Esophagus muscularis mucosa (tissue), 4 donors: ENCODE data around the gene HSD17B3. TPM values are rescaled to one million over a fixed set of nuclear protein-coding genes. Genes with fewer than 3 reads are reported as not detected.

ENCODE experiments used
- DNase-seq: peaks from one replicate; pipeline ENCODE4 v3.0.0-alpha.2; 2017; ENCODE audit errors: extremely low spot score
- H3K27ac ChIP-seq, 4 donors: fragments of 200-600 bp; sonication (generic); replicated peaks in 1 of 4; 1 replicate in 3 of 4; 2 replicates in 1 of 4; pipeline ENCODE4 v1.5.1; 2016 to 2019; ENCODE audit warnings: mild to moderate bottlenecking in 1 of 4
- H3K27me3 ChIP-seq, 4 donors: fragments of 200-600 bp; sonication (generic); one replicate each; pipeline versions ENCODE4 v1.5.1 to v1.6.0; 2016 to 2019
- H3K36me3 ChIP-seq, 4 donors: fragments of 200-600 bp; sonication (generic); one replicate each; pipeline ENCODE4 v1.5.1; 2016 to 2019
- H3K4me1 ChIP-seq, 4 donors: fragments of 200-600 bp; sonication (generic); one replicate each; pipeline ENCODE4 v1.5.1; 2016 to 2019
- H3K4me3 ChIP-seq, 4 donors: fragments of 200-600 bp; sonication (generic); 1 replicate in 2 of 4; 2 replicates in 2 of 4; pipeline ENCODE4 v1.5.1; 2016 to 2019; ENCODE audit warnings: mild to moderate bottlenecking in 4 of 4, moderate library complexity in 1 of 4
- H3K9me3 ChIP-seq, 4 donors: fragments of 200-600 bp; sonication (generic); 1 replicate in 3 of 4; 2 replicates in 1 of 4; pipeline ENCODE4 v1.5.1; 2016 to 2019
- CTCF ChIP-seq, 3 experiments: fragments of 200-600 bp in 2 of 3; fragments of 450-650 bp in 1 of 3; sonication (generic) in 2 of 3; IDR thresholded peaks; one replicate each; pipeline ENCODE4 v1.5.1; 2017 to 2019; ENCODE audit warnings: antibody characterized with exemption in 3 of 3, mild to moderate bottlenecking in 2 of 3, moderate library complexity in 1 of 3
- EP300 ChIP-seq: sonication (generic); formaldehyde crosslinking; IDR thresholded peaks from one replicate; pipeline ENCODE4 v1.6.1; 2017; ENCODE audit warnings: antibody characterized with exemption
- POLR2A ChIP-seq: fragments of 450-650 bp; IDR thresholded peaks from one replicate; pipeline ENCODE4 v1.6.1; 2017; ENCODE audit warnings: antibody characterized with exemption, moderate library complexity, mild to moderate bottlenecking, low read depth
- POLR2AphosphoS5 ChIP-seq, 2 donors: sonication (generic); formaldehyde crosslinking; IDR thresholded peaks; one replicate each; pipeline ENCODE4 v1.6.1; 2017; ENCODE audit warnings: antibody characterized with exemption in 2 of 2
- WGBS: methylation state at CpG from one replicate; pipeline ENCODE4 v1.1.5; 2018; 5-methylcytosine and 5-hydroxymethylcytosine counted together
- intact Hi-C: fragments of 100-400 bp; cut with DNase I; formaldehyde crosslinking; loops from one replicate; pipeline ENCODE4 v1.15.1; 2023
- total RNA-seq, 4 donors: library from RNA; depleted of rRNA; stranded (reverse); fragments of >200 nt; gene quantifications; one replicate each; pipeline versions ENCODE4 v1.1.0 to v1.2.1, GENCODE V29; 2016

HSD17B3 gene
- total RNA-seq, 4 donors from 2014 or later: 0.83 to 0.98 (median 0.83) TPM; not detected in 1

- no peak for DNase-seq
- TF ChIP-seq CTCF (IDR thresholded peaks at IDR 0.05): no peak
- TF ChIP-seq POLR2AphosphoS5 (IDR thresholded peaks at IDR 0.05): no peak
- no peak for TF ChIP-seq POLR2A
- no peak for TF ChIP-seq EP300
- intact Hi-C loops: loop anchor here (5.0 to 10.0 kb wide), 4 partner anchors 62 to 705 kb away; partner anchors contain the start of gene ERCC6L2
These were observed 84.7 kb downstream of the HSD17B3 start for GRCh38 chr9:96217294-96217707.

GRCh38 chr9:96216583-96216982 is 85.4 kb downstream of the HSD17B3 start:
- H3K27ac ChIP-seq: no peak overlapping the region
- no peak for DNase-seq
- WGBS: 93% methylated on average over 5 of the region's 5 CpGs
- TF ChIP-seq POLR2A: no peak
- TF ChIP-seq CTCF (IDR thresholded peaks at IDR 0.05): no peak
- no peak for TF ChIP-seq EP300
- no peak for TF ChIP-seq POLR2AphosphoS5 (IDR thresholded peaks at IDR 0.05)
- peaks cover 0 to 13% (median 0%) of the 10 kb centered on the region in 4 donors for H3K27me3 ChIP-seq
- H3K9me3 ChIP-seq: no peaks in the 10 kb centered on the region
- intact Hi-C loops: loop anchor here (5.0 to 10.0 kb wide), 4 partner anchors 62 to 704 kb away; partner anchors contain the start of gene ERCC6L2
- no peak overlapping the region for H3K4me3 ChIP-seq
- H3K36me3 ChIP-seq: no peaks in the 10 kb centered on the region
- H3K4me1 ChIP-seq: peaks cover 17 to 29% (median 28%) of the 10 kb centered on the region in 4 donors

More at GRCh38 chr9:96217294-96217707, 84.7 kb downstream of the HSD17B3 start:
- H3K9me3 ChIP-seq: no peaks in the 10 kb centered on the region
- H3K27me3 ChIP-seq: peaks cover 0 to 13% (median 0%) of the 10 kb centered on the region in 4 donors
- peaks cover 17 to 29% (median 28%) of the 10 kb centered on the region in 4 donors for H3K4me1 ChIP-seq
- no peak overlapping the region for H3K27ac ChIP-seq
- H3K36me3 ChIP-seq: no peaks in the 10 kb centered on the region
- WGBS: 71% methylated on average over 10 of the region's 11 CpGs
- H3K4me3 ChIP-seq: no peak overlapping the region

- Histone ChIP-seq H3K27ac (no peak overlapping the region), H3K4me1 (peaks cover 17 to 29% (median 28%) of the 10 kb centered on the region in 4 donors), H3K27me3 (peaks cover 0 to 13% (median 0%) of the 10 kb centered on the region in 4 donors), H3K9me3 (no peaks in the 10 kb centered on the region), H3K36me3 (no peaks in the 10 kb centered on the region), H3K4me3 (no peak overlapping the region)
- WGBS: 92% methylated on average over 2 of the region's 2 CpGs
- TF ChIP-seq CTCF (IDR thresholded peaks at IDR 0.05): no peak
- no peak for TF ChIP-seq POLR2A
- no peak for TF ChIP-seq EP300
- TF ChIP-seq POLR2AphosphoS5 (IDR thresholded peaks at IDR 0.05): no peak
- DNase-seq: no peak
- intact Hi-C loops: loop anchor here (5.0 to 10.0 kb wide), 4 partner anchors 61 to 704 kb away; partner anchors contain the start of gene ERCC6L2
These were observed 86.1 kb downstream of the HSD17B3 start for GRCh38 chr9:96215841-96216240.

GRCh38 chr9:96214635-96215034 is 87.3 kb downstream of the HSD17B3 start:
- DNase-seq: no peak
- Histone ChIP-seq H3K27me3 (peaks cover 0 to 11% (median 0%) of the 10 kb centered on the region in 4 donors), H3K27ac (no peak overlapping the region), H3K9me3 (no peaks in the 10 kb centered on the region), H3K36me3 (no peaks in the 10 kb centered on the region), H3K4me1 (peaks cover 17 to 33% (median 25%) of the 10 kb centered on the region in 4 donors), H3K4me3 (no peak overlapping the region)
- intact Hi-C loops: loop anchor here (5.0 to 10.0 kb wide), 4 partner anchors 60 to 702 kb away; partner anchors contain the start of gene ERCC6L2
- 66% methylated on average over 5 of the region's 5 CpGs for WGBS
- TF ChIP-seq CTCF (IDR thresholded peaks at IDR 0.05) (no peak), POLR2AphosphoS5 (IDR thresholded peaks at IDR 0.05) (no peak), POLR2A (no peak), EP300 (no peak)
